NCI-H1417 treated with DMSO at 0.1 percent for 48 hours (cell line): Measurements from ENCODE around the gene TBC1D4.
"Not testable (repeated sequence)": the region's sequence is repeated elsewhere in the genome, so short reads cannot be mapped to it uniquely, and the experiment has no call there.

Experiments
- DNase-seq: peaks from one replicate; lab custom pipeline; 2025; lab: John Stamatoyannopoulos, UW

TBC1D4 gene

GRCh38 chr13:75445717-75446499 lies 36.1 kb downstream of the TBC1D4 start:
- no peak for DNase-seq

GRCh38 chr13:75444016-75444415 lies 38.0 kb downstream of the TBC1D4 start:
- DNase-seq = no peak

- no peak for DNase-seq
Observed at GRCh38 chr13:75443356-75443958, 38.5 kb downstream of the TBC1D4 start.

- no peak for DNase-seq
Observed at GRCh38 chr13:75442736-75443234, 39.2 kb downstream of the TBC1D4 start.

- no peak for DNase-seq
Observed at GRCh38 chr13:75440100-75440499, 41.9 kb downstream of the TBC1D4 start.

GRCh38 chr13:75437582-75438318 lies 44.2 kb downstream of the TBC1D4 start:
- DNase-seq = no peak

- not testable (repeated sequence) for DNase-seq
Observed at GRCh38 chr13:75434126-75434525, 47.8 kb downstream of the TBC1D4 start.

GRCh38 chr13:75432811-75433244 lies 49.1 kb downstream of the TBC1D4 start:
- no peak for DNase-seq

GRCh38 chr13:75432045-75432444 lies 49.9 kb downstream of the TBC1D4 start:
- DNase-seq = no peak

- DNase-seq = no peak
Observed at GRCh38 chr13:75430436-75431209, 51.3 kb downstream of the TBC1D4 start.

GRCh38 chr13:75426421-75426820 lies 55.5 kb downstream of the TBC1D4 start:
- DNase-seq = no peak

GRCh38 chr13:75425216-75426009 lies 56.6 kb downstream of the TBC1D4 start:
- no peak for DNase-seq

- no peak for DNase-seq
Observed at GRCh38 chr13:75423946-75424345, 58.0 kb downstream of the TBC1D4 start.

- no peak for DNase-seq
Observed at GRCh38 chr13:75422028-75422427, 59.9 kb downstream of the TBC1D4 start.

GRCh38 chr13:75421133-75421532 lies 60.8 kb downstream of the TBC1D4 start:
- DNase-seq = no peak

- DNase-seq = no peak
Observed at GRCh38 chr13:75419656-75420055, 62.3 kb downstream of the TBC1D4 start.

GRCh38 chr13:75418997-75419396 lies 63.0 kb downstream of the TBC1D4 start:
- no peak for DNase-seq

- no peak for DNase-seq
Observed at GRCh38 chr13:75418186-75418843, 63.7 kb downstream of the TBC1D4 start.

GRCh38 chr13:75417656-75418055 lies 64.3 kb downstream of the TBC1D4 start:
- no peak for DNase-seq

- DNase-seq = no peak
Observed at GRCh38 chr13:75417012-75417384, 65.0 kb downstream of the TBC1D4 start.
